ENCODE data around the gene RASGRF2.
"Not testable (repeated sequence)": the region's sequence is repeated elsewhere in the genome, so short reads cannot be mapped to it uniquely, and the experiment has no call there.

DNA sequence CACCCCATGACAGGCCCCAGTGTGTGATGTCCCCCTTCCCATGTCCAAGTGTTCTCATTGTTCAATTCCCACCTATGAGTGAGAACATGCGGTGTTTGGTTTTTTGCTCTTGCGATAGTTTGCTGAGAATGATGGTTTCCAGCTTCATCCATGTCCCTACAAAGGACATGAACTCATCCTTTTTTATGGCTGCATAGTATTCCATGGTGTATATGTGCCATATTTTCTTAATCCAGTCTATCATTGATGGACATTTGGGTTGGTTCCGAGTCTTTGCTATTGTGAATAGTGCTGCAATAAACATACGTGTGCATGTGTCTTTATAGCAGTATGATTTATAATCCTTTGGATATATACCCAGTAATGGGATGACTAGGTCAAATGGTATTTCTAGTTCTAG lies 93.1 kb downstream of the RASGRF2 start:
- not testable (repeated sequence) for TF ChIP-seq MAZ (CRISPR knock-in tag; conservative IDR thresholded peaks at IDR 0.05 in 1 of 2, IDR thresholded peaks at IDR 0.05 in 1 of 2); CREM (IDR thresholded peaks at IDR 0.05; ENCODE audit: low read depth); SP1 (CRISPR knock-in tag; IDR thresholded peaks at IDR 0.05)
- TF ChIP-seq, protein P1, sequence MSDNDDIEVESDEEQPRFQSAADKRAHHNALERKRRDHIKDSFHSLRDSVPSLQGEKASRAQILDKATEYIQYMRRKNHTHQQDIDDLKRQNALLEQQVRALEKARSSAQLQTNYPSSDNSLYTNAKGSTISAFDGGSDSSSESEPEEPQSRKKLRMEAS (CRISPR knock-in tag; IDR thresholded peaks at IDR 0.05) = not testable (repeated sequence)
- TF ChIP-seq, protein P2, sequence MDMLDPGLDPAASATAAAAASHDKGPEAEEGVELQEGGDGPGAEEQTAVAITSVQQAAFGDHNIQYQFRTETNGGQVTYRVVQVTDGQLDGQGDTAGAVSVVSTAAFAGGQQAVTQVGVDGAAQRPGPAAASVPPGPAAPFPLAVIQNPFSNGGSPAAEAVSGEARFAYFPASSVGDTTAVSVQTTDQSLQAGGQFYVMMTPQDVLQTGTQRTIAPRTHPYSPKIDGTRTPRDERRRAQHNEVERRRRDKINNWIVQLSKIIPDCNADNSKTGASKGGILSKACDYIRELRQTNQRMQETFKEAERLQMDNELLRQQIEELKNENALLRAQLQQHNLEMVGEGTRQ (CRISPR knock-in tag; IDR thresholded peaks at IDR 0.05) = not testable (repeated sequence)

All from K562 (cell line).